Forelimb muscle (tissue), 1 donor: Measurements from ENCODE around the gene WRAP73. TPM values are rescaled to one million over a fixed set of nuclear protein-coding genes. Genes with fewer than 3 reads are reported as not detected.
"Not testable (repeated sequence)": the region's sequence is repeated elsewhere in the genome, so short reads cannot be mapped to it uniquely, and the experiment has no call there.

ENCODE experiments used
- DNase-seq: peaks from one replicate; pipeline ENCODE4 v3.0.0-alpha.2; 2013; ENCODE audit warnings: low read depth
- polyA plus RNA-seq: library from polyadenylated mRNA; unstranded; fragments of 120-200 nt; gene quantifications from one replicate; pipeline ENCODE4 v1.2.1, GENCODE V29; 2013; ENCODE audit not compliant: insufficient read length

WRAP73 gene
- polyA plus RNA-seq, 1 donor, result 10.4 TPM

- DNase-seq, result no peak
Measured at GRCh38 chr1:3631320-3632260, 18.3 kb downstream of the WRAP73 start.

GRCh38 chr1:3630914-3631313 lies 19.0 kb downstream of the WRAP73 start:
- no peak for DNase-seq

GRCh38 chr1:3630161-3630611 lies 19.7 kb downstream of the WRAP73 start:
- DNase-seq, result no peak

- DNase-seq, result no peak
Measured at GRCh38 chr1:3629561-3630160, 20.2 kb downstream of the WRAP73 start.

GRCh38 chr1:3628445-3628844 lies 21.5 kb downstream of the WRAP73 start:
- no peak for DNase-seq

GRCh38 chr1:3627515-3628253 lies 22.2 kb downstream of the WRAP73 start:
- no peak for DNase-seq

- no peak for DNase-seq
Measured at GRCh38 chr1:3626025-3626424, 23.9 kb downstream of the WRAP73 start.

GRCh38 chr1:3625151-3625907 lies 24.6 kb downstream of the WRAP73 start:
- DNase-seq, result no peak

GRCh38 chr1:3624200-3625136 lies 25.4 kb downstream of the WRAP73 start, which contains the start of gene TPRG1L:
Gene TPRG1L (plus strand): TSS chr1:3625015. CDS start chr1:3625073, 58 bp downstream.
- peak; percentile 94 for DNase-seq

- DNase-seq, result no peak
Measured at GRCh38 chr1:3623441-3624199, 26.3 kb downstream of the WRAP73 start.

GRCh38 chr1:3622102-3622501 lies 27.8 kb downstream of the WRAP73 start:
- DNase-seq, result not testable (repeated sequence)

GRCh38 chr1:3621151-3621671 lies 28.7 kb downstream of the WRAP73 start:
- DNase-seq, result not testable (repeated sequence)

GRCh38 chr1:3620708-3621107 lies 29.2 kb downstream of the WRAP73 start:
- DNase-seq, result no peak

- DNase-seq, result peak; percentile 46
Measured at GRCh38 chr1:3618881-3619671, 30.8 kb downstream of the WRAP73 start.

GRCh38 chr1:3618531-3618880 lies 31.4 kb downstream of the WRAP73 start:
- no peak for DNase-seq

- DNase-seq, result no peak
Measured at GRCh38 chr1:3617806-3618345, 32.0 kb downstream of the WRAP73 start.

GRCh38 chr1:3616861-3617260 lies 33.0 kb downstream of the WRAP73 start:
- no peak for DNase-seq
